ENCODE results near the gene DHCR24.
"Not testable (repeated sequence)": the region's sequence is repeated elsewhere in the genome, so short reads cannot be mapped to it uniquely, and the experiment has no call there.

The DHCR24 gene

DNA sequence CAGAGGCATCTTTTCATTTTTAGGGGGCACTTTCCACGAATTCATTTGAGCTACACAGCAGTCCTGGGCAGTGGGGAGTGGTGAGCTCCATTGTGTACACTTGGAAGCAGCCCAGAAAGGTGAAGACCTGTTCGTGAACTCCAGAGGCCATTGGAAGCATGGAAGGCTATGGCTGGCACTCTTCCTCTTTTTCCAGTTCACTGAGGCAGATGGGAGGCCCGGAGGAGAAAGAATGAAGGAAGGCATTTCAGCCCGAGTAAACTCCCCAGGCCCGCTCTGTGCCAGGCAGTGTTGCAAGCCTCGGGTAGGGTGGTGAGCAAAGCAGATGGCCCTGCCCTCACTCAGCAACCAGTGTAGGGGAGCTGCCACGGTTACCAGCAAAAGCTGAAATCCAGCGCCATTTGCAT, 673 bp upstream of the DHCR24 start:
- no peak for DNase-seq (ENCODE audit: low spot score)

GRCh38 chr1:54885807-54886723, 930 bp downstream of the DHCR24 start:
- no peak for DNase-seq (ENCODE audit: low spot score)

DNA sequence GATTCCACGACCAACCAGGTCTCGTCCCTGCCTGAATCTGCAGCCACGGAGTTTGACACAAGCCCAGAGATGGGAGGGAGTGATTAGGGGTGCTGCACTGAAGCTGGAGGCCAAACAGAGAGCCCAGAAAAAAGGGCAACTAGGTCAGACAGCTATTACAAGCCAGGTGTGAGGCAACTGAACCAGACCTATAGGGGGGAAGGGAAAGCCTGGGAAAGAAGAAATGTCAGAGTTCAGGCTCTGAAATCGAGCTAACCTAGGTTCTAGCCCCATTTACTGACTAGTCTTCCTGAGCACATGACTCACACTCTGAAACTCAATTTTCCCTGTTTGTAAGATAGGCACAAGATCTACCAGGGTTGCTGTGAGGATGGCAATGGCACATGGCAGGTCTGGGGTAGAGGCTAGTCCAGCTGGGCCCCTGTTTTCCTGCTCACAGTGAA, 1.7 kb downstream of the DHCR24 start:
- no peak for DNase-seq (ENCODE audit: low spot score)

- DNase-seq (ENCODE audit: low spot score), result no peak
Measured at GRCh38 chr1:54884768-54885167, 2.2 kb downstream of the DHCR24 start.

- no peak for DNase-seq (ENCODE audit: low spot score)
Measured at GRCh38 chr1:54884135-54884586, 2.8 kb downstream of the DHCR24 start.

GRCh38 chr1:54883349-54884102, 3.5 kb downstream of the DHCR24 start:
- DNase-seq (ENCODE audit: low spot score), result no peak

GRCh38 chr1:54882519-54882918, 4.5 kb downstream of the DHCR24 start:
- no peak for DNase-seq (ENCODE audit: low spot score)

GRCh38 chr1:54881604-54882003, 5.4 kb downstream of the DHCR24 start:
- not testable (repeated sequence) for DNase-seq (ENCODE audit: low spot score)

GRCh38 chr1:54879872-54880271, 7.1 kb downstream of the DHCR24 start:
- no peak for DNase-seq (ENCODE audit: low spot score)

DNA sequence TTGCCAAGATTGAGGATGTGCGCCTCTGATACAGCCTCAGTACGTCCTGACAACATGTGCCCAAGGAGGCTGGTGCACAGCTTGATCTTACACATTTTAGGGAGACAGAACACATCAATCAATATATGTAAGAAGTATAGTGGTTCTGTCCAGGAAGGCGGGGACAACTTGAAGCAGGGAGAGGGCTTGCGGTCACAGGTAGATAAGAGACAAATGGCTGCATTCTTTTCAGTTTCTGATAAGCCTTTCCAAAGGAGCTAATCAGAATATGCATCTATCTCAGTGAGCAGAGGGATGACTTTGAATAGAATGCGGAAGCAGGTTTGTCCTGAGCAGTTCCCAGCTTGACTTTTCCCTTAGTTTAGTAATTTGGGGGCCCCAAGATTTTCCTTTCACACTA, 10.2 kb downstream of the DHCR24 start:
- DNase-seq (ENCODE audit: low spot score), result no peak

DNA sequence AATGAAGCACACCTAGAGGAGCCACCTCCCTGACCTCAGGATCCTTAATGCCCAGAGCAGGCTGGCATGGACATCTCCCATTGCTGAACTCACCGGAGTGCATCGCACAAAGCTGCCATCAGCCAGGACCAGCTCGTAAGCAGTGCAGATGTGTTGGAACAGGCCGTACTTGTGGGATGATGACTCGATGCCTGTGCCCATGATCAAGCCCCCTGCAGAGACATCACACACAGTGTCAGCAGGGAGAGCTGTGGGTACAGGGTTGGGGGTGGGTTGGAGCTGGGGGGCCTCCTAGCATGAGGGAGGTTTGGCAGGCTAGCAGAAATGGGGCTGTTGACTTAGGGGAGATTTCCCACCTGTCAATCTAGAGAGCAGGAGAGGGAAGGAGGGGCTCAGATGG, 12.0 kb downstream of the DHCR24 start:
- DNase-seq (ENCODE audit: low spot score), result no peak

DNA sequence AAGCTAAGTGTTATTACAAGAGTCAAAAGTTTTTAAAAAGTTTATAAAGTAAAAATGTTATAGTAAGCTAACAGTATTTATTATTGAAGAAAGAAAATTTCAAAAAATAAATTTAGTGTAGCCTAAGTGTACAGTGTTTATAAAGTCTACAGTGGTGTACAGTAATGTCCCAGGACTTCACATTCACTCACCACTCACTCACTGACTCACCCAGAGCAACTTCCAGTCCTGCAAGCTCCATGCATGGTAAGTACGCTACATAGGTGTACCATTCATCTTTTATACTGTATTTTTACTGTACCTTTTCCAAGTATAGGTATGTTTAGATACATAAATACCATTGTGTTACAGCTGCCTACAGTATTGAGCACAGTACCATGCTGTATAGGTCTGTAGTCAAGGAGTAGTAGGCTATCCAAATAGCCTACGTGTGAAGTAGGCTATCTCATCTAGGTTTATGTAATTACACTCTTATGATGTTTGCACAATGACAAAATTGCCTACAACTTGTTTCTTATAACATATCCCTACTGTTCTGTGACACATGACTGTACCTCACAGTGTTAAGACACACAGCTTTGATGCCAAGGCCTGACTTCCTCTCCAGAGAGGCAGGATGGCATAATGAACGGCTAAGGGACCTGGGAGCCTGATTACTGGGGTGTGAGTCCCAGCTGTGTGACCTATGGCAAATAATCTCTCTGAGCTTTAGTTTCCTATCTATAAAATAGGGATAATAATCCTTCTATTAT, 12.7 kb downstream of the DHCR24 start:
- DNase-seq (ENCODE audit: low spot score), result no peak

GRCh38 chr1:54872036-54872331, 15.0 kb downstream of the DHCR24 start:
- no peak for DNase-seq (ENCODE audit: low spot score)

- no peak for DNase-seq (ENCODE audit: low spot score)
Measured at GRCh38 chr1:54871275-54872035, 15.5 kb downstream of the DHCR24 start.

GRCh38 chr1:54870869-54871268, 16.1 kb downstream of the DHCR24 start:
- no peak for DNase-seq (ENCODE audit: low spot score)

DNA sequence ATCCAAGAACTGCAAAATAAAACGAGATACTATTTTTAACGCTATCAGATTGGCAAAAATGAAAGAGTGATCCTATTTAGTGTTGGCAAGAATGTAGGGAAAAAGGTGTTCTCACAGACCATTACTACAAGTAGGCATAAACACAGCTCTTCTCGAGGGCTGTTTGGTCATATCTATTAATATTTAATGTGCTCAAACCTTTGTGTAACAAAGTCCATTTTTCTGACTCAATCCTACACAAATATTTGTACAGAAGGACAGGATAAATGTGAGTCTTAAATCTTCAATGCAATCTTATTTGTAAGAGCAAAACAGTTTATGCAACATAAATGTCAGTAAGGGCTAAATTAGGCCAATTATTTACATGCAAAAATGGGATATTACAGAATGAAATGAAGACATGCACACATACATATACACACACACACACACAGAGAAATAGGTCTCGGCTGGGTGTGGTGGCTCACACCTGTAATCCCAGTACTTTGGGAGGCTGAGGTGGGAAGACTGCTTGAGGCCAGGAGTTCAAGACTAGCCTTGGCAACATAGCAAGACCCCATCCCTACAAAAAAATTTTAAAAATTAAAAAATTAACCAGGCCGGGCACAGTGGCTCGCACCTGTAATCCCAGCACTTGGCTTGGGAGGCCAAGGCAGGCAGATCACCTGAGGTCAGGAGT, 17.7 kb downstream of the DHCR24 start:
- no peak for DNase-seq (ENCODE audit: low spot score)

- no peak for DNase-seq (ENCODE audit: low spot score)
Measured at GRCh38 chr1:54867717-54868057, 19.3 kb downstream of the DHCR24 start.

GRCh38 chr1:54866801-54867716, 19.9 kb downstream of the DHCR24 start:
- no peak for DNase-seq (ENCODE audit: low spot score)

GRCh38 chr1:54865238-54866073, 21.5 kb downstream of the DHCR24 start:
- no peak for DNase-seq (ENCODE audit: low spot score)
